Activated CD8-positive, alpha-beta memory T cell treated with anti-CD3 and anti-CD28 coated beads for 1 hour (primary cell): ENCODE measurements around the gene PNMA1.

ENCODE experiments used
- DNase-seq, 2 donors: peaks; one replicate each; pipeline ENCODE4 v3.0.0-alpha.2; 2020; ENCODE audit warnings: low read depth in 1 of 2; ENCODE audit errors: extremely low read depth in 1 of 2

PNMA1 gene

DNA sequence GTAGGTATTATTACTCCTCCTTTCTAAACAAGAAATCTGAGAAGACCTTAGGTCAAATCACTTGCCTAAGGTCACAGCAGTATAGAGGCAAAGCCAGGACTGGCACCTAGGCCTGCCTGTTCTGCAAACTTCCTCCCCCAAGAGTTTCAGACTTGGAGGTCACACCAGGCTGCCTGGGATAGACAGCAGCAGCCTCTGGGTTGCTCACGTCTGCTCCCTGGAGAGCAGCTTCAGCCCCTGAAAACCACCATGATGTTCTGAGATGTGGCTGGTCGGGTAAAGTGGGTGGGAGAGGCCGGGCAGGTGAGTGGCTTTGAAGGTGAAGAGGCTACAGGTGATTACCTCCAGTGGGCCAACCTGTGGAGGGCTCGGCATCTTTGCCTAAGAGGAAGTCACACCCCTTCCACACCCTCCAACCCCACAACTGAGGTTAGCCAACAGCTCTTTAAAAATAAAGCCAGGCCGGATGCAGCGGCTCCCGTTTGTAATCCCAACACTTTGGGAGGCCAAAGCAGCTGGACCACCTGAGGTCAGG lies 37.0 kb upstream of the PNMA1 start:
- DNase-seq, result no peak

DNA sequence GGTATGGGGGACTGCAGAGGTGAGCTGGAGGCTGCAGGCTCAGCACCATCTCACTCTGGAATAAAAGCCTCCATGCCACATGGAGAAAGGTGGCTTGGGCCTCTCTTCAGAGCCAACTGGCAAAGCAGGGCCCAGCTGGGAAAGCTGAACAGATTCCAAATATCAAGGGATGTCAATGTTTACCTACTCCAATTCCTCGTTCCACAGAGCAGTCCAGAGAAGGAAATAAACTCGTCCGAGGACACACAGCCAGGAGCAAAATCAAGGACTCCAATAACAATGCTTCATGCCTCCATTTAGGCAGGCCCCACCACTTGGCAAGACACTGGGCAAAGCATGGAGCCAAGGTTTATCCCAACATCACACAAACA lies 36.3 kb upstream of the PNMA1 start:
- no peak for DNase-seq

GRCh38 chr14:73749706-73750530 lies 35.7 kb upstream of the PNMA1 start:
- no peak for DNase-seq

- DNase-seq, result no peak
These were observed 34.7 kb upstream of the PNMA1 start for GRCh38 chr14:73748858-73749357.

GRCh38 chr14:73747379-73748211 lies 33.4 kb upstream of the PNMA1 start:
- DNase-seq, result no peak

- DNase-seq, result no peak
These were observed 32.6 kb upstream of the PNMA1 start for GRCh38 chr14:73746520-73747378.

DNA sequence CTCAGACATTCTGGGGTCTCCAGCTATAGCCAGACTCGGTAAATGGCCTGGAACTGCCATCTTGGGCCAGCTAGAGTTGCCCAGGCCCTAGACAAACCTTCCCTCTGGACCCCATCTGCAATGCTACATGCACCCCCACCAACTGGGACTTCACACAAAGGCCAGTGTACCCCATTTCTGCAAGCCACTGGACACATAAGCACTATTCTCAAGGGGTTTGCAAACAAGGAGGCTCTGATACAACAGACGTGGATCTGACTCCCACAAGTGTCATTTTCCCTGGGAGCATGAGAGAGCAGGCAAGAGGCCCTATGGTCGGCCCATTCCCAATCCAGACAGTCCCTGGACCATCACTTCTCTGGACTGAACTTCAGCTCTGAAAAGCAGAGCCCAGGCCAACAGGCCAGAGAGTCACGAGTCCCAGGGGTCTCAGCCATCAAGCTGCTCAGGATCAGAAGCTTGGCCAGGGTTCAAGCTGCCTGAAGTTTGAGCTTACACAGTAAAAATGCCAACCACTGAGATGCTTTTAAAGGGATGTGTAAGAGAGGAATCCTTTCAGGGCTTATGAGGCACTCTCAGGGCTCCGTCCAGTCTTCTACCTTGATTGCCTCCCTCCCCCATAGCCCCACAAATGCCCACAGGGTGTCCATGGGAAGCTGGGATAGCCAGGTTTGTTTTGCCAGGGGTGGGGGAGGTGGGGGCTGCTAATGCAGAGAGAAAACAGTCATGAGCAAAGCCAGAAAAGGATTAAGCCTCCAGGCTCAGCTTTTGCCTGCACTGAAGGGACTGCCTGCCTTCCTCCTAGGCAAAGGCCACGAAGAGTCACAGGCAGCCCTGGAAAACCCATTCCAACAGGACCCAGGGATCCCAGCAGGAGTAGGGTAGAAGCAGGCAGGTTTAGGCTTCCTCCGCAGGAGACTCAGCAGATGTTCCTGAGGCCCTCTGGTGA lies 31.7 kb upstream of the PNMA1 start:
- no peak for DNase-seq

DNA sequence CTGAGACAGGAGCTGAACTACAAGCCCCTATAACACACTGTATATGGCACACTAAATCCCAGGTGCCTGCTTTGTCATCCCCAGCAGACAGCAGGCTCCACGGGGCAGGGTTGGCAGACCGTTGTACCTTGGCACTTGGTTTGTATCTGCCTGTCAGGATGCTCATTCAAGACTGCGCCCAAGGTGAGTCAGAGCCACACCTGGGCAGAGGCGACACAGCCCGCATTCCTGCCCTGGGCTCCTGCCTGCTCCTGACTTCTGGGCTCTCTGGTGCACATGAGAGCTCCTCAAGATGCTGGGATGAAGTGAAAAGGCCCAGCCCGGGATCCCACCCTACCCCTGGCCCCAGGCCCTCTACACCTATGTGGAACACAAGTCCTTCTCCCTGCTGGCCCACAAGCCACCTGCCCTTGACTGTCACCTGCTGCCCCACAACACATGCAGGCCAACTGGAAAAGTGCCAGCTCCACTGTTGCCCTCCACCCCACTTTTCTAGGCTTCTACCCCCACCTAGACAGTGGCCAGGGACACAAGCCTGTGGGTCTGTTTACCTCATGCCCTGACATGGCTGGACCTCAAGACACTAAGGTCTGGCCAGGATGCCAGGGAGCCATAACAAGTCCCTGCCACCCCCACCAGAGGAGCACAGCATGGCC lies 30.8 kb upstream of the PNMA1 start:
- no peak for DNase-seq

DNA sequence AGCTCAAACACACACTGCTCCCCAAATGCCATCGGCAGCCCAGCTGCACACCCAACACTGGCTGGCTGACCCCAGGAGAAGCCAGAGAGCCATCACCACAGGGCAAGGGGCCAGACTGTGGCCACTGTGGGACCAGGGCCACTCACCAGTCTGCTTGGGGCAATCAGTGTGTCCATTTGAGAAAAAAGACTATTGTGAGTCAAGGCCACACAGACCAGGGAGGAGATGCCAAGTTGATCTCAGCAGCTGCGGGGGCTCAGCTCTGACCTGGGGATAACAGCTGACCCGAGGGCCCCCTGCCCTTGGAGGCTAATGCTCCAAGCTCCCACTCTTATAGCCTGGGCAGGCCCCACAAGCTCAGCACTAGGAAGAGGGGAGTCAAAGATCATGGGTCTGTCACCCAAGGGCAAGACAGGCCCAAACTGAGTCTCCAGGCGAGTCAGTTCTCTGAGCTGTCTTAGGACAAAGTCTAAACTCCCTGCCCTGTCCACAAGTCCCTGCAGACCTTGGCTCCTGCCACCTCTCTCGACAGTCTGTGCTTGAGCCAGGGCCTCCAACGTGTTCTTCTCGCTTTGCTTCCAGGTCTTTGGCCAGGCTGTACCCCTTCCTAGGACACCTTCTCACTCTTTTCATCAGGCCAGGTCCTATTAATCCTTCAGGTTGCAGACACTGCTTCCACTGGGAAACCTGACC lies 30.1 kb upstream of the PNMA1 start:
- DNase-seq, result no peak

- DNase-seq, result no peak
These were observed 29.3 kb upstream of the PNMA1 start for GRCh38 chr14:73743431-73743931.

DNA sequence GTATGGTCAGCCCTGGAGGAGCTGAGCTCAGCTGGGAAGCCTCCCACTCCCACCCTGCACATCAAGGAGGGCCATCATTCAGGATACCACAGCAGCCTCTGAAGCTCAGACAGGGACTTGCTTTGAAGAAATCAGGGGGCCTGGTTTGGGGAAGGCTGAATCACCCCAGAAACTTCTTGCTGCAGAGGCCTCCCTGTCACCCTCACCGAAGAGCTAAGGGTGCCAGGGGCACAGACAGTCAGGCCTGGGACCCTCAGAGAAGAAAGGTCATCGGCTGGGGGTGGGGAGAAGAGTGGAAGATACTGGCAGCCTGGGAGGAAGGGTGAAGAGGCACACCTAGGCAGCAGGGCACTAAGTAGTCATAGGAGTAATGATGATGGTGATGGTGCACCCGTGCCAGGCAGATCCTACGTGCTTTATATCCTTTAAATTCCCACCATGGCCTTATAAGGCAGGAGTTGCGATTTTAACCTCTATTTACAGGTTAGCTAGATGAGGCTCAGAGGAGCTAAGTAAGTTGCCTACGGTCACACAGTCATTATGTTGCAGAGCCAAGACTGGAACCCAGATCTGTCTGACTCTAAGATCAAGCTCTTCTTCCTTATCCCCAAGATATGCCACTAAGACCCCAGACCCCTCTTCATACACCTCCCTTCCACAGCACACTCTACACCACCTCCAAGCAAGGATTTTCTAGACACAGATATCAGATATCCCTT lies 28.5 kb upstream of the PNMA1 start:
- no peak for DNase-seq

DNA sequence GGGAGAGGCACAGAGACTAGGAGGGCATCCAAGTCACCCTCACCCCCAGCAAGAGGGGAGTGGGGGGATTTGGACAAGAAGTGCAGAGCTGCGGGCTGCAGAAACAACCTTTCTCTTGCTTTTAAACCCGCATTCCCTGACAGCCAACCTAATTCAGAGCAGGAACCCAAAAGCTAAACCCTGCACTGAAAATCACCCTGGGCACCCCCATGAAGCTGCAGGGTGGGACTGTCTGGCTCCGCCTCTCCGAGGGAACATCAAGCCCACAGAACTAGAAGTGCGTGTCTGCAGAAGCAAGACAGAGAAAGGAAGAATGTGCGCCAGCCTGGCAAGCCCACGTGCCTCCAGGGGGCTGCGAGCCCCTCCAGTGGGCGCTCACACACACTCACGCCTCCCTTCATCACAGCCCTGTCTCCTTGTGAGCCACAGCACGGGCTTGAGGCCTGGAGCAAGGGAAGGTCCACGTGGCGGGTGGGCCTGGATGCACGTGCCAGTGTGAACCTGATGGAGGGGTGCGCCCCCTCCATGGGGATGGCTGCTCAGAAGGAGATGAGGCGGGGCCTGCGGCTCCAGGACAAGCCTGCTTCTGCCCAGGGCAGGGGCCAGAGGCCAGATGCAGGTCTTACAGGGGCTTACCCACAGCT lies 27.8 kb upstream of the PNMA1 start:
- DNase-seq, result no peak

- peak; percentile 46 to 49 for DNase-seq
These were observed 27.2 kb upstream of the PNMA1 start for GRCh38 chr14:73741386-73741875.

GRCh38 chr14:73740618-73741326 lies 26.6 kb upstream of the PNMA1 start:
- no peak for DNase-seq

DNA sequence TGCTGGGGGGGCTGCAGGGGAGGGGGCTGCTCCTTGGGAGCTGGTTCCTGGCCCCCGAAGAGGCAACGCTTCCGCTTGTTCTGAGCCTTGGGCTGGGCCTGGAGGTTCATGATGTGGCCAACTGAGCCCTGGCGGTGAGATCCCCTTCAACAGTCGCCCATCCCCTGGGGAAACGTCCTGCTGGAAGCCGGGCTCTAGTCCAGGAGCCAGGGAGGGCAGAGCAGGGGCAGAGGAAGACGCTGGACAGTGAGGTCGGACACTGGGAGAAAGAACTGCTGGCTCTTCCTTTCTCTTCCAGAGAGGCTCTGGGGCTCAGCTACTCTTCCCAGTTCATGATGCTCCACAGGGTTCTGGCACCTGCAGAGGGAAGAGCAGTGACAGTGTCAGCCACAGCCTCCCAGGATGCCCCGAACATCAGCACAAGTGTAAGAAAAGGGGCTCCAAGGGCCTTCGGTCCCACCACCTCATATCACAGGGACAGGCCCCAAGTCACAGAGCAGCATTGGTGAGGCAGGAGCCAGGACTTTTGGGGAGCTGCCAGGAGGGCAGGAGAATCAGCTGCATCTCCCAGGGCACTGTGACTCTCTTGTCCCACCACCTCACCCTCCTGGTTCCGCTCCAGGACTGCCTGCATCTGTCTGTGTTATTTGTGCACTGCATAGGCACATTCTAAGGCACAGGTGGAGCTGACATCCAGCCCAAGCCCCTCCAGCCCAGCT lies 25.9 kb upstream of the PNMA1 start:
- DNase-seq, result no peak
